AML-193 (cell line): ENCODE data around the gene SH3PXD2A.
"Not testable (repeated sequence)": the region's sequence is repeated elsewhere in the genome, so short reads cannot be mapped to it uniquely, and the experiment has no call there.

Experiments
- DNase-seq, 2 experiments: peaks; one replicate each; lab custom pipeline; 2025; lab: John Stamatoyannopoulos, UW

The SH3PXD2A gene

DNA sequence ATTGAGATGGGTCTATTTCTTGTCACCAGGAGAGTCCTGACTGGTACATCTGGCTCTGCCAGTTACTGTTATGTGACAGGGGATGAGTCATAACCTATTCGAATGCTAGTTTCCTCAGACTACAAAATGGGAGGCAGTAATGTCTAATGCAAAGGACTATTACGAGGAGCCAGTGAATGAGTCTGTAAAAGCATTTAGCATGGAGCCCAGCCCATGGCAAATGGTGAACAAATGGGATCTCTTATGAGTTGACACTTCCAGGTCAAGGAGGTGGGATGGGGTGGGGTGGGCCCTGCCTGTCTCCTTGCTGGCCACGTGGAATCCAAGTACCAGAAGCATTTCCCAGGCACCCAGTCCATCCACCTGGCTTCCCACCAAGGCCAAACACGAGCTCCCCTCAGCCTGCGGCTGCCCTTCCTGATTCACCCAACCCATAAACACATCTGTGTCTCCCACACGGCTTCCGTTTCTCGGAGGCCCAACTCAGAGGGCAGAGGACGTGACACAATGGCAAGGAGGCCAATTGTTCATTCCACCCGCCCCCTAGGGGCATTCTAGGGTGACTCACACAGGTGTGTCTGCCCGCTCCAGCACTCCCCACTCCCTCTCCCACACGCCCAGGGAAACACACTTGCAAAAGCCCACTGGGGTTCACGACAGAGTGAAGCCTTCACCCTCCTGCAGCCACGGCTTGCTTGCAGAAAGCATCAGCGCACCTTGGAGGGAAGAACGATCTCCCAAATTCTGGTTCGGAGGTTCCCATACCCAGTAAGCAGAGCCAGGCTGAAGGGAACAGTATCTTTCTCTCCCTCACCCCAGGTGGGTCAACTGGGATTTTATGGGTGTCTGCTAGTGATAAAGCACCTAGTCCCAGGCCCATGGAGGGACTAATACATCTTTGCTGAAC, 109.8 kb downstream of the SH3PXD2A start:
- DNase-seq: no peak

DNA sequence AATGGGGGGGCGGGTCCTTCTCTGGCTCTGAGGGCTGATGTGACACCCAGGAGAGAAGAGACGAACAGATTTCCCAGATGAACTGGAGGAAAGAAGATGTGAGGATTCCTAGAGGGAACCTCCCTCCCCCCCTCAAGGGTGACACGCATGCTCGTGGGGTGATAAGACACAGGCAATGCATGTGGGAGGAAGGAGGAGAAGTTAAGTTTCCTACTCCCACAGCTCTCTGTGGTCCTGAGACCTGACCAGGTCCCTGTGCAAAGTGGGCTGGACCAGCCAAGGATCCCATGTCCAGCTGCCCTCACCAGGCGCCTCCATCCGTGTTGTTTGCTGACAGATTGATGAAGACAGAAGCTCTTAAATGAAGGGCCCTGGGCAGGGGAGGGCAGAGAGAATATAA, 112.6 kb downstream of the SH3PXD2A start:
- no peak for DNase-seq

DNA sequence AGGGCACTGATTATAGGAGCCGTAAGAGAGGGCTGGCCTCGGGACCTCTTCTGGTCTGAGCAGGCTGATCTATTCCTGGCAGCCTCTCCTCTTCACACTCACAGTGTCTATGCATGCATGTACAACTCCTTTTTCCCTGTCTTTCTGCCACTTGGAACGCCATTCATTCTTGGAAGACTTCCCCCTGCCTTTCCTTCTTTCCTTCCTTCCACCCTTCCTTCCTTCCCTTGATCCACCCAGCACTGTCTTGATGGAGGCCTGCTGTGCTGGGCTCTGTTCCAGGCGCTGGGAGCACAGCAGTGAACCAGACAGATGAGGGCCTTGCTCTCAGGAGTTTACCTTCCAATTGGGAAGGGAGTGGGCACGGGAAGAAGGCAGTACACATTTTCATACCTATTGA, 114.8 kb downstream of the SH3PXD2A start:
- no peak for DNase-seq

DNA sequence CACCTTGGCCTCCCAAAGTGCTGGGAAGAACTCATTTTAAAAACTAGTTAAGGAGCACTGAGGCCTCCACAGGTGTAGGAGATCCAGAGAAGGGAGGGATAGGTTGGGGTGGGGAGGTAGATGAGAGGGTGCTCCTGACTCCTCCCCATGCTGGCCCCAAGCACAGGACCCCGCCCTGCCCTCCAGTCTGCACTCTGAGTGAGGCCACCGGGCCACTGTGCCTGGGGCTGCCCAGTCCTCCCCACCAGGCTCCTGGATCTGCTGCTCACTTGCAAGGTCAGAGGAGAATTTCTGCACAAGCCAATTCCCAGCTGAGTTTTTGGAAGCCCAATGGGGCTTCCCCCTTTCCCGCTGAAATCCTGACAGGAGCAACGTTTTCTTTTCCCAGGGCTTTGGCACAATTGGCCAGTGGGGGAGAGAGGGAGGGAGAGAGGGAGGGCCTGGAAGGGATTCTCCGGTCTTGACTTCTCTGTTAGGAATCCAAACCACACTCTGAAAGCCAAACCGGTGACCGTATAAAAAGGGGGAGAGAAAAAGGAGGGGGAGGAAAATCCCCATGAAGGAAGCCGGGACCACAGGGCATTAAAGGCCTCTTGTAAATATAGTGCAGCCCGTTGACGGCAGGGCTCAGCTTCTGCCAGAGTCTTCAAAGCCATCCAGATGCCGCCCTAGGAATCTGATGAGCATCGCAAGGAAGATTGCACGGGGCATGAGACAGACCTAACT, 116.2 kb downstream of the SH3PXD2A start:
- no peak for DNase-seq

DNA sequence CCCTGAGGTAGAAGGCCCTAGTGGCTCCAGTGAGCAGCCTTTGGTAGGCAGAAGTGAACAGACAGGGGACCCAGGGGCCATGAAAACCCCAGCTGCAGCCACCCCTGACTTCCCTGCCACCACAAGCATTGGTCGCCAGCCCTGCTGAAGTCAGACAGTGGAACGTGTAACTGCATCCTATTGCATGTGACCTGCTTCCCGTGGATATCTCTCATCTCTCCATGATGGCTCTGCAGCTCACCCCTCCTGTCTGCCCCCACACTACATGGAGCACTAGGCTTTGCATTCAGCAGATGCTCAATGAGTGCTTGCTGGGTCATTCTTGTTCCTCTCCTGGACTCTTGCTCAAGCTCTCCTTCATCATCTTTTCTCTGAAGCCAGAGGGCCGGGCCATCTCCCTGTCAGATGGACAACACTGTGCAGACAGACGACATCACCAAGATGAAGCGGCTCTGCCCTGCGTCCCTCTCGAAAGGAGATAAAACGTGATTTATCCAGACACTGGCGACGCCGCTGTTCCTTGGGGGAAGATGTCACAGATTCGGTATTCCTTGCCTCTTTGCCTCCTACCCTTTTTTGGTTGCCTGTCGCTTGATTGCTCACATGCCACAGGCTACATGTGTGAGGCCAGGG, 117.5 kb downstream of the SH3PXD2A start:
- DNase-seq: no peak

DNA sequence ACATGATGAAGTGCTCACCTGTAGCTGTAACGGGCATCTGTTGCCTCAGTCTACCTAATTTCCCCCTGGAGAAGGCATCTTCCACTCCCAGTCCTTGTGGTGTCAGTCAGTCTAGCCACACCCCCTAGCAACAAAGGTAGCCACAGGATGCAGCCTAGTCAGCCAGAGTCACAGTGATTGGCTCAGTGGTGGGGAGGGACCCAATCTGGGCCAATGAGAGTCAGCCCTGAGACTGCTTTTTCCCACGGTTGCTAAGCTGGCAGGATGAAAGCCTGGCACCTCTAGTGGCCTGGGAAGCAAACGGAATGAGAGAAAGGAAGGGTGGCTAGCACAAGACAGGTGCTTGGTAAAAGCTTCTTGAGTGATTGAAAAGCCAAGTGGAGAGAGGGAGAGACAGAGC, 118.6 kb downstream of the SH3PXD2A start:
- no peak for DNase-seq

DNA sequence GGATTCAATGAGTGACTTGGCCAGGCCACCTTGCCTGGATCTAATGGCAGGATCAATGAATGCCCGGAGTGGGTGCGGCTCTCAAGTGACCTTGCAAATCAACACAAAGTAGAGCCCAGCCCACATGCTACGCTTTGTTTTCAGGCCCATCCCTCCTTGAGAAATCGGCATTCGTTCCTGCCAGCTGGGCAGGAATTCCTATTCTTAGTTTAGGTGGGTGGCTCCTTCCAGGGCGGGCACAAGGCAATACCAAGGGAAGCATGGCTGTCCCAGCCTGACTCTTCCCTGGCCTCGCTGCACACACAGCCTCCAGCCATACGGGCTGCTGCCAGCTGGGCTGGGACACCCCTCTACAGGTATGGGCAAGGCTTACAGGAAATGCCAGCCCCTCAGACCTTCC, 119.3 kb downstream of the SH3PXD2A start:
- DNase-seq: no peak

DNA sequence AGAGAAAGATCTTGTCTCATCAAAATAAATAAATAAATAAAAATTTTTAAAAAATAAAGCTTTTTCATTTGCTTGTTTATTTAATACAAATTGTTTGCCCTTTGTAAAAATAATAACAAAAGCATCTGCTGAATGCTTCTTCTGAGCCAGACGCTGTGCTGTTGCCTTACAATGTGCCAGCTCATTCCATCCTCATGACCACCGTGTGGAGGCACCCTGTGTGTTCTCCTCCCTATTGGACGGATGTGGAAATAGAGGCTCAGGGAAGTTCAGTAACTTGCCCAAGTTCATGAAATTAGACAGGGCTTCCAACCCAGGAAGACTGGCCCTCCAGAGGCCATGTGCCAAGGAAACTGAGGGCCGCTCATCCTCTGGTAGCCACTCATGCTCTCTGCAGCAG, 120.6 kb downstream of the SH3PXD2A start:
- DNase-seq: no peak

DNA sequence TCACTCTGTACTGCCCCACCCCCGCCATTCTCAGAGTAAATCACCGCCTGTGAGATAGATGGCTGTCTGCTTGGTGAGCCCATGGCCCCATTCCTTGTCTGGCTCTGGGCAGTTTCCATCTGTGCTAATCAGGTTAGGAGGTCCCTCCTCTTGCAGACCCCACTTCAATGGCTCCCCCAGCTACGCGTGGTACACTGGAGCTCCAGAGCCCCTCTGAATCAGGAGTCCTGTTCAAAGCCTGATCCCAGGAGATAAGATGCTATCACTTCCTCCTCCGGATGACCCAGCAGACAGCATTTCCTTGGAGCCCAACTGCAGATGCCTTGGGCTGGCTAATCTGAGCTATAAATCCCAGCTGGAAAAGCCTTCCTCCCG, 122.3 kb downstream of the SH3PXD2A start:
- DNase-seq: no peak

DNA sequence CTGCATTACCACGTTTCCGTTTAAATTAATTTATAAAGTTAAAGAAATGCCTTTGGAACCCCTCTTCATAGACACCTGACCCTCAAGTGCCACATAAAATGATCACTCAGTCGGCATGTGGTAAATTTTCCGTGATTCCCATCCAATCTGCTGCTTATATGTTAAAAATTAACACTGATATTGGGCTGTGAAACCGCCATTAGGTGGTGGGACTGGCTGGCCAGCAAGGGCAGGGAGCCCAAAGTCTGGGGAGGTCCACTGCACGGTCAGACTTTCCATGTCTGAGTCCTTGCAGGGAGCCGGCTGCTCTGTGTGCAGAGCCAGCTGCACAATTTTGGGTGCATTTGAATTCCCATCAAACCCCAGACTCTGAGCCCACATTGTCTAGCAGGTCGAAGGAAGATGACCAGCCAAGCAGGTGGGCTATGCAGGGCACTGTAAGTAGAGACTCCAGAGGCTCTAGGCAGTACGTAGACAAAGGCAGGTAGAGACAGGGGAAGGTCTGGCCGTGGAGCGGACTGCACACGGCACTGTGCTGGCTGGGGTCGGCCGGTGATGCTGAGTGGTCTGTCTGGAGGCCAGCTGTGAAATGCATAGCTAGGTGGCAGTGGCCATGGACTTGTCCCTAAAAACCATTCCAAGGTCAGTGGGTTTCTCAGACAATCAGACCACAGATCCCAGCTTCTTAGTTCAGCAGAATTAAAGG, 122.9 kb downstream of the SH3PXD2A start:
- DNase-seq: no peak

DNA sequence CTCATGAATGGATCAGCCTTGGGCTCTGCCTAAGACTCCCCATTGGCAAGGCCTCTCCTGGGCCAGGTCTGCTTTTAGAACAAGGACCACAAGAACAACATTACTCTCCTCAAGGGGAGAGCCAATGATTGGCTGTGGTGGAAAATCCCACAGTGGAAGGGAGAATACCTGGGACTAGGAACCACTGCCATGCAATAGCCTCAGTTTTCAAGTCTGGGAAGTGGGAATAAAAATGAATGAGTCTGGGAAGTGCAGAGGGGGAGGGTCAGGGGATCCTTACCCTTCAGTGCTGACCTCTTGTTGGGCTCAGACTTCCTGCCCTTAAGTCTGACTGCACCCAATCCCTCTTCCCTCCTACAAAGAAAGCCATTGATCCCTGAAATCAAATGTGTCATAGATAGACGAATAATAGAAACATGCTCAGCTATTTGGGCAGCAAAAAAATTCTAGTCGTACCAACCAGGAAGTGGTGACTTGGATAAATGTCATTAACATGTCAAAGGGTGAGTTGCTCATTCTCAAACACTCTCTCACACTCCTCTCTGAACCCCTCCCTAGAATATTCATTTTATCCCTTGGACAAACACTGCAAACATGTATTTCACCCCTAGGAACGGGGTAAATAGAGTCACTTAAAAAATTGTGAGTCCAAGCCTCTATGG, 123.6 kb downstream of the SH3PXD2A start:
- DNase-seq: no peak

DNA sequence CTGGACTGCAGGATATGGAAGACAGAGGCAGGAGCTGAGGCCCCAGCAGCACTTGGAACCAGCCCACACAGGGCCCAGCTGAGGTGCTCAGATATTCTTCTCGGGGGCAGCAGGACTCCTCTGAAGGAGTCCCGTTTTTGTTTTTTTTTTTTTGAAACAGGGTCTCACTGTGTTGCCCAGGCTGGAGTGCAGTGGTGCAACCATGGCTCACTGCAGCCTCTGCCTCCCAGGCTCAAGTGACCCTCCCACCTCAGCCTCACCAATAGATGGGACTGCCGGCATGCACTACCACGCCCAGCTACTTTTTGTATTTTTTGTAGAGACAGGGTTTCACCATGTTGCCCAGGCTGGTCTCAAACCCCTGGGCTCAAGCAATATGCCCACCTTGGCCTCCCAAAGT, 124.3 kb downstream of the SH3PXD2A start:
- DNase-seq: not testable (repeated sequence)

DNA sequence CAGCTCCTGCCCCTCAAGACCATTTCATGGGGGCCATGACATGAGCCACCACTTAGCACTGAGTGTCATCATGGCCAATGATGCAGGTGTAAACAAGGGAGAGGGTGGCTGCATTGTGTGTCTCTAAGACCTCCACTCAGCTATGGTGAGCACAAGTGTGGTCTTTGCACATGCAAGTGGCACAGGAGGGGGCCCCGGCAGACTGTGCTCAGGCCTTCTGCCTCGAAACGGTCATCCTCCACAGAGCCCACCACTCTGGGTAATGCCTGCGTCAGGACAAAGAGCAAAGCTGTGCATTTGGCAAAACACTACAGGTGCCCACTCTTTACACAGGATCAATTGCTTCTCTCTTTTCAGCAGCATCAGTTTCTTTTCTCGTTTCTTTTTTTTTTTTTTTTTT, 125.5 kb downstream of the SH3PXD2A start:
- DNase-seq: no peak

DNA sequence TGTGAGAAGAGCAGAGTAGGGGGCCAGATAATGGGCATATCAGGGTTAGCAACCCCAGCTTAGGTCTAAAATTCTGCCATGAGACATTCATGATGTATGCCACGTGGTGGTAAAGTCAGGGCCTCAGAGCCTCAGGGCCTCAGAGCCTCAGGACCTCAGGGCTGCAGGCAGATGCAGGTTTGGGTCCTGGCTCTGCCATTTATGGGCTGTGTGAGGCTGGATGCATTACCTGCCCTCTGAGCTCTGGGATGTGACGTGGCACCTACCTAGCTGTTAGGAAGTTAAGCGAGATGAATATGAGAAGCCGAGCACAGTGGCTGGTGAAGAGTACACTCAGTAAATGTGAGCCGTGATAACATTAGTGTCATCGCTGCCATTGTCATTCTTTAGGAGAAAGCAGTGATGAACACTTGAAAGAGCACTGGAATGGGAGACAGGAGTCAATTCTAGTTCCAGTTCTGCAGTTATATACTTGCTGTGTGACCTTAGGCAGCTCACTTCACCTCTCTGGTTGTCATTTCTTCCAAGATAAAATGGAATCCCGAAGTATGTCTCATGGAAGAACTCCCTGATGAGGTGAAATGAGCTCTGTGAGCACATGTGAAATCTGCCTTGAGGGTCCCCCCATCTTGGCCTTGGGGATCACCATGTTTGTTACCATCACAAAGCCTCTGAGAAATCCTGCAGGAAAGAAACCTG, 127.2 kb downstream of the SH3PXD2A start:
- no peak for DNase-seq

DNA sequence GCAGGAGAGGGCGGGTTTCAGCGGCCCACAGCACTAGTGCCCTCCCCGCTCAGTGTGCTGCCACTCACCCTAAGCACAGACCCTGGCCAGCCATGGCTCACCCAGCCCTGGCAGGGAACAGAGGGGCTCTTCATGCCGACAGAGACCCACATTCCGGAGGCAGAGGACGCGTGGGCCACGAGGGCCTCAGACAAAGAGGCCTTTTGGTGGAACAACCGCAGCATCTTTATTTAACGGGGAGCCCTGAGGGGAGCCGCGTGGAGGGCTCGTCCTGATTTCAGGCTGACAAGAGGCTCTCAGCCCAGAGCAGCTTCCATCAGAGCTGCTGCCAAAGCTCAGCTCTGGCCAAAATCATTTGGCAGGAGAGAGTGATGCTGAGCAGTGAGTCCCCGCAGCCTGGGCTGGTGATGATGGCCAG, 127.8 kb downstream of the SH3PXD2A start:
- DNase-seq: no peak

DNA sequence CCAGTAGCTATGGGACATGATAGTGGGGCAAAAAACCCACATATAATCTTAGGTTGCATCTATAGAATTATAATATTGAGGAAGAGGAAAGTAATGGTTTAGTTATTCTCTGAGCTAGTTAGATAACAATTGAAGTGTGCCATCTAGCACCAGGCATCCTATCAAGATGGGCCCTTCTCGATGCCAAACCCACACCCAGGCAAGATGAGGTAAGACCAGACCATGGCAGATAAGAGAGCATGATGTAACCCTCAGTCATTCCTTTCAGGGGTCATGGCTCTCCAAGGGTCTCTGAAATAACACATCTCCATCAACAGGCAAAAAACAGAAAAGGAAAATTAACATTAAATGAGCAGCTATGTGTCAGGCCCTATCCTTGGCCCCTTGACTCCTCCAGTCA, 128.7 kb downstream of the SH3PXD2A start:
- no peak for DNase-seq

DNA sequence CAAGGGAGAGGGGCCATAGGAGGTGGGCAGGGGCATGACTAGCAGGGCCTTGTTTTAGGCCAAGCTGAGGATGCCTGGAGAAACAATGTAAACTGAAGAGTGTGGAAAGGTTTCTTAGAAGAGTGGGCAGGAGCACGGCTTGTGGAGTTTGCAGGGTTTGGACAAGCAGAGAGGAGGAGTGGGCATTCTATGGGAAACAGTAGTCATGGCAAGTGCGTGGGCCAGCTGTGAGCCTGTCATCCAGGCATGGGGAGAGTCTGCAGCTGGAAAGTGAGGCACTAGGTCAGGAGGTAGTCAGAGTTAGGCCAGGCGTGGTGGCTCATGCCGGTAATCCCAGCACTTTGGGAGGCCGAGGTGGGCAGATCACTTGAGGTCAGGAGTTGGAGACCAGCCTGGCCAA, 130.1 kb downstream of the SH3PXD2A start:
- DNase-seq: no peak

DNA sequence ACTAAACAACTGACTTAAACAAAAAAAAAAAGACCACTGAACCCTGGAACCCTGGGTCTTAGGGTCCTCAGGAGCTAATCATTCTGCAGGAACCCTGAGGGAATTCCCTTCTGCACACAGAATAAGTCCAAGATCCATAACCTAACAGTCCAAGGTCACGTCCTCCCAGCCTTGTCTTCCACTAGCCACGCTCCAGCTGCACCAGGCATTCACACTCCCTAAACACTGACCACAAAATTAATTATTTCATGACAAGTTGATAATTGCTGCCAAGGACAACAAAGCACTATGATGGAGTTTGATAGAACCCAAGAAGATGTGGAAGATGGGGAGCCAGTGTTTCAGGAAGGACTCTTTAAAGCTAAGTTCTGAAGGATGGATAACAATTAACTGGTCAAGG, 130.6 kb downstream of the SH3PXD2A start:
- no peak for DNase-seq

DNA sequence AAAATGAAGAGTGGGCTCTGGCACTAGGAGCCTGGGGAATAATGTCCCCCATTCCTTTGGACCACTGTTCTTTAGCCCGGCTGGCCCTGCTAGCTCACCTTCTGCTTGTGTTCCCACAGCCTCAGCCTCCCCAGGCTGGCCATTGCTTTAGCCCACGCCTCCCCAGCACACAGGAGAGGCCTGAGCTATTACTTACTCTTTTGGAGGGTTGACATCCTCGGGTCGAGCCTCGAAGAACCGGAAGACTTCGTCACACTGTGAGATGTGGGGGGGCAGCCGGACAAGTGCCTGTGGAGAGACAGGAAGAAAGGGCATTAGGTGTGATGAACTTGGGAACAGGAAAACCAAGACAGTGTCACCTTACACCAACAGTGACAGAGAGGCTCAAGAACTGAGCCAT, 131.3 kb downstream of the SH3PXD2A start:
- no peak for DNase-seq

DNA sequence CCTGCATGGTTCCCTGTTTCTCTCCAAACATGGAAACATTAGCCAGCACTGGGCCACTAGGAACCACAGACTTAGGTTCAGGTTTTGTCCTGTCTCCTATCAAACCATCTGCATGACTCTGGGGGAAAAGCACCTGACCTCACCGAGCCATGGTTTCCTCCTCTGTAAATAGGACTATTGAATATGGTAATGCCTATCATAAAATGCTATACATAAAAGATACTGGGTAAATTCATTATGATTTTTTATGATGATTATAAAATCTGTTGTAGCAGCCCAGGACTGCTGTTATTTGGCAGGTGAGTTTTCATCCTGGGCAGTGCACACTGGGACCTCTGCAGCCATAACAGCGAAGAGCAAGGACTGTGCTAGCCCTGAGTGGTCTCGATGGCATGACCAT, 131.8 kb downstream of the SH3PXD2A start:
- no peak for DNase-seq

DNA sequence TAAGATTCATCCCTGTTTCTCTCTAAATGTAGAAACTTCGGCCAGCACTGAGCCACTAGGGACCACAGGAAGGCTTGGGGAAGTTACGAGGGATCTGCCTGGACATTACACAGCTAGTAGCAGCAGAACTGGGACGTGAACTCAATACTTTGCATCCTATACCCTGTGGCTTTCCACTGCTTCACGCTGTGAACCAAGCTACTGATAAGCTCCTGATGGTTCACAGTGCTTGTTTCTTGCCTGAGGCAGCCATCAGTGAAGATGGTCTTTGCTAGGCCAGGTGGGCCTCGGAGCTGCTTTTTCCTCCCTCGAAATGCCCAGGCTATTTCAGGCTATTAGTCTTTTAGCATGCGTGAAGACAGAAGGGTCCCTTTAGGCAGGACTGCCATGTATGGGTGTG, 132.7 kb downstream of the SH3PXD2A start:
- no peak for DNase-seq
